ENCODE results near the gene ATP11C.
"Not testable (repeated sequence)": the region's sequence is repeated elsewhere in the genome, so short reads cannot be mapped to it uniquely, and the experiment has no call there.

The ATP11C gene

DNA sequence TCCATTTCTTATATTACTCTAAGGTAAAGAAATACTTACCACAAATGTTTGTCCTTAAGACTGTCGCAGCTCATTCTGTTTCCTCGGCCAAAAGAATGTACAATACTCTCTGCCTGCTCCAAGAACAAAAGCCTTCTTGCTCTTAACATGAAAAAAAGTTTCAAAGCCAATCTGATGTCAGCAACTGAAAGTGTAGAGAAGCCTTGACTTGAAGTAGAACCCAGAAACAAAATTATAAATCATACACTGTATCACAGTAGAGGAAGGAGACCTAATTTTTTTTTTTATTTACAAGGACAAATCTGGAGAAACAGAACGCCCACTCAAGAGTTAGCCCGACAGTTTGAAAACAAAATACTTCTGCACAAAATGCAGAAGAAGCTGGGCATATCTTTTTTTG, 224.8 kb downstream of the ATP11C start, which contains the start of gene MCF2:
Gene MCF2, minus strand, starts transcription at position 101 of the 400 bp plus-strand sequence. CDS start 56,423 bp downstream, outside the sequence.
- DNase-seq, result no peak

DNA sequence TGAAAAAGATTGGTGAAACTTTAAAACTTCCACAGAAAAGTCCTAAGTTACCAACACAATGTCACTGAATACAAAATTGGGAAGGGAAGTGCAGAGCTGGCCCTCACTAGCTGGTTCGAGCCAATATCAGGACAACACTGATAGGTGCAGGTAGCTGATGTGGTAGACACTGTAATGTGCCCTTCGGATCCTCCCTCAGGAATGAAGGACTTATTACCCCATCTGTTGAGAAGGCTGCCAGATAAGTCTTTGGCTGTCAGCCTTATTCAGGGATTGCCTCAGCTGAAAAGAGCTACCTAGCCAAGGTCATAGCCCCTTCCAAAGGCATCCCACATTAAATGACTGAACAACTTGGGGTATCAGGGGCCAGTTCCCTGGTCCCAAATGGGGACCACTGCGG, 230.2 kb downstream of the ATP11C start:
- DNase-seq, result no peak

DNA sequence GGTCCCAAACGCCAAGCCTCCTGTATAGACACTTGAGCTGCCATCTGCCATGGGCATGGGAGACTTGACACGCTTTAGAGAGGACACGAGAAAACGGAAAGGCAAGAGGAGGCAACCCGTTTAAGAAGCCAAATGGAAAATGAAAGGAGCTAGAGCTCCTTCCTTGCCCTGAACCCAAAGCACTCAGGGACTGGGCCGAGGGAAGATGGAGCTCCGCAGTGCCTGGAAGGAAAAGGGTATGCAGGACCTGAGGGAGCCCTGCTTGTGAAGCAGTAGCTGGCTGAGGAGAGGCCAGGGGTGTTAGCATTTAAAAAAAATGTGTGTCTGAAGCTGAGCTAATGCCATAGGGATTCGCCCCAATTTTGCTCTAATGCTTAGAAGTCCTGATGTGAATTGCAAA, 239.9 kb downstream of the ATP11C start:
- DNase-seq, result no peak

DNA sequence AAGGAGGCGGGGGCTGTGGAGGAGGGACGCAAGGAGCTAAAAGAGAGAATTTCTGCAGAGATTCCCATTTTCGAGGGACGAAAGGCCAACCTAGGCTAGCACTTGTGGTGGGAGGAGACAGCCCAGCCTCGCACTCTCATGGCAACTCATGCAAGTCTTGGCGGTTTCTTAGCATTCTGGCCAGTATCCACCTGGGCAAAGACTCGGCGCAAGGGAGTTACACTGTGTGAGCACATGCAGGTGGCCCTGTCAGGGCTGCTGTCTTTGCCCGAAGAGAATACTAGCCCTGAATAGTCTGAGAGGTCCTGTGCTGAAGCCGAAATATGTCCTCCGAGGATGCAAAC, 240.4 kb downstream of the ATP11C start:
- no peak for DNase-seq

DNA sequence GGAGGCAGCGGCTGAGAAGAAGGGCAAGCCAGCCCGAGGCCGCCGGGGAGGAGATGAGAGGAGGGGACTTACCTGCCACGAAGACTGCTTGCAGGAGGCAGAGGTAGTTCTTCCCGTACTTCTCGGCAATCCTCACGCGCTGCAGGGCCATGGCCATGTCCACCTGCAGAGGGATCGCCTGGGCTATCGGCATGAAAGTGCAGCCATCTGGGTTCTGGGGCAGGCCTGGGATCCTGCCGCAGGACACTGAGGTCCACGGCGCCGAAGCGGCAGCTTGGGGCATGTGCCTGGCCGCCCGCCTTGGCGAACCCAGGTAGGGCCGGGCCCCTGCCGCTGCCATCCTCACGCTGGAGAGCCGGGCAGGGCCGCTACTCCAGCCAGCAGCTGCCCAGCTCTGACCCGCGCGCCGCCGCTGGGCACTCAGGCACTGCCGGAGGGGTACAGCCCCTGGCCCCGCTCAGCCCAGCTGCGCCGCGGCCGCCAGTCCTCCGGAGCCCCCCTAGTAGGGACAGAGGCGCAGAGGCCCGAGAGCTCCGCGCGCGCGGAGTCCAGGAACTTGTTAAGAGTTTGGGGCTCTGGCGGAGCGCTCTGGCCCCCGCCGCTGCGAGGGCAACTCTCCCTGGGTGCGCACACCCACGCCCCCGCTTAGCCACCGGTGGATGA, 240.9 kb downstream of the ATP11C start:
- DNase-seq, result no peak

DNA sequence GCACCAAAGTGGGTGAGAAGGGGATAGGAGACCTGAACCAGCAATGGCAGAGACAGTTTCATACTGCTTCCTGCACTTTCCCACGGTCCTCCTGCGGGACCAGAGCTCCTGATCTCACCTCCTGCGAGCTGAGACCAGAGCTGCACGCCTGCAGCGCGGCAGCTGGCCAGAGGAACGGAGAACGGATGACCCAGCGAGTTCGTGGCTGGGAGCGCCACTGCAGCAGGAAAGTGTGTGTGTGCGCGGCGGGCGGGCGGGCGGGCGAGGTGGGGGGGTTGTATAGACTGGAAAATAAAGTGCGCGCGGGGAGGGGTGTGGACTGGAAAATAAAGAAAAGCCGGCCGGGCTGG, 241.4 kb downstream of the ATP11C start:
- no peak for DNase-seq

DNA sequence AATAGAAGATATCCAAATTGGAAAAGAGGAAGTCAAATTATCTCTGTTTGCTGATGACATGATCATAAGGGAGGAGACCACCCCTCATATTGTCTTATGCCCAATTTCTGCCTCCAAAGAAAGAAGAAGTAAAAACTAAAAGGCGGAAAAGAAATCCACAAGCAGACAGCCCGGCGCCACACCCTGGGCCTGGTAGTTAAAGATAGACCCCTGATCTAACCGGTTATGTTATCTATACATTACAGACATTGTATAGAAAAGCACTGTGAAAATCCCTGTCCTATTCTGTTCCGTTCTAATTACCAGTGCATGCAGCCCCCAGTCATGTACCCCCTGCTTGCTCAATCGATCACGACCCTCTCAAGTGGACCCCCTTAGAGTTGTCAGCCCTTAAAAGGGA, 247.7 kb downstream of the ATP11C start:
- not testable (repeated sequence) for DNase-seq

DNA sequence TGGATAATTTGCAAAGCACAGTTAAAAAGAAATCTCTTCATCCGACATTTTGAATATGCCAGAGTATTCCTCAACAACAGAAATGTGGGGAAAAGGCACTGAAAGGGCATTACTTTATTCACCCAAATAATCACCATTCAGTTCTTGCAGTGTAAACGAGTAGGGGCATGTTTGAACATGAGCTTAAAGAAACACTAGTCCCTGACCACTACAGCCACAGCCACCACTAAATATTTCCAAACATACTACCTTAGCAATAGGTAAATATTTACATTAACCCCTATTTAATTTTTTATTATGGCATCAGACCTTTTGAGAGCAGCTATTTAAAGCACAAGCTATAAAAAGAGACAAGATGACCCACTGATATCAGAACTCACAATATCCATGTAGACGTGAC, 252.5 kb downstream of the ATP11C start:
- no peak for DNase-seq

All from cerebellar nuclear complex (tissue), 1 donor.